DMS79 treated with DMSO at 0.1 percent for 48 hours (cell line): ENCODE results near the gene TTC33.
"Not testable (repeated sequence)": the region's sequence is repeated elsewhere in the genome, so short reads cannot be mapped to it uniquely, and the experiment has no call there.

ENCODE experiments used
- DNase-seq: peaks from one replicate; lab custom pipeline; 2025; lab: John Stamatoyannopoulos, UW

The TTC33 gene

DNA sequence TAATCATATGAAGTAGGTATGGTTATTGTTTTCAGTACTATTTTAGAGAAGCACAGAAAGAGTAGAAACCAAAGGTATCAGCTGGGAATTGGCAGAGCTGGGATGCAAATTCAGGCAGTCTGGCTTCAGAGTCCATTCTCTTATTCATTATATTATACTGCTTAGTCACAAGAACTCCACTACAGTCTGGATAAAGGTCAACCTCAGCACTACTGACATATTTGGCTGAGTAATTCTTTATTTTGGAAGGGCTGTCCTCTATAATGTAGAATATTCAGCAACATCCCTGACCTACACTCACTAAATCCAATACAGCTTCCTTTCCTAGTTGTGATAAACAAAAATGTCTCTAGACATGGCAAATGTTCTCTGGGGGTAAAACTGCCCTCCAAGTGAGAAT lies 38.5 kb downstream of the TTC33 start:
- DNase-seq: no peak

DNA sequence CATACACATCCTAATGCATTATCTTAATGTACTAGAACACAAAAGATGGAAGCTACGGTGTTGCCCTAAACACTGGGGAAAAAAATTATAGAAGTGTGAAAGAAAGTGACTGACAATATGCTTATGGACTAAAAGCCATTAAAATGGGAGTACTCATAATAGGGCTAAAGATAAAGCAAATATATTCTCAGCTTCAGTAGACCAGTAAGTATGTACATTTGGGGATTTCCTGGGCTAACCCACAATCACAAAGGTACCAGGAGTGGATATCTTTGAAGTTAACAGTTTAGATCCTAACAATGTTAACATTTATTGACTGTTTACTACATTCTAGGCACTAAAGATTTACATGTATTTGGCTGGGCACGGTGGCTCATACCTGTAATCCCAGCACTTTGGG lies 39.2 kb downstream of the TTC33 start:
- no peak for DNase-seq

DNA sequence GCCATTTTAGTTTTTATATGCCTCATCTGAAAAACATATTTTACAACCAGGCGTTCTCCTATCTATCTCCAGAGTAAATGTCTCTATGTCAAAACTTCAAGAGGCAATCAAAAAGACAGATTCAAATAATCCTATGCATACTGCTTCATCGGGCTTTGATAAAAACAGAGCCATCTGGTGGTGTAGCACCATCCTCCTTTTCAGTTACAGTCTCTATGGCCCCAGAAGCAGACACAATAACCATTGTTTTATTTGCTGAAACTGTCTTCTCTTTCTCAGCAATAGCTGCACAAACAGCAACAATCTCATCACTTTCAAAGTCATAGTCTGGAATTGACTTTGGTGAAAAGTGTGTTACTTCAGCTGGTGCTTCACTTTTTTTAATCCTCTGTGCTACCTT lies 39.8 kb downstream of the TTC33 start:
- no peak for DNase-seq

DNA sequence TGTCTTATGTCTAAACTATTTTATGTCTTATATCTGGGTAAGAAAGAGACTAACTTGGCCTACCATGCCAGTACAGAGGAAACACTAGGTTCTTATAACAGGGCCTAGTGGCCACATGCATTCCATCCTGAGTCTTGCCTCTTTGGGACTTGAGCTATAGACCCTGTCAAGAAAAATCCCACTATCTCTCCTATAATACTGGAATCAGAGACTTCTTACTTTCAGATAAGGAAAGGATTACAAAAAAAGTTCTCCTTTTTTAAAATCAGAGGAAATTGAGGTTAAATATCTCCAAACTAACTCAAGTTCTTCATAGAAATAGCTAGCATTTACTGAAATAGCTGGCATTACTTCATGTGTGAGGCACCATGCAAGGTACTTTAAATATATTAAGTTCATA lies 41.8 kb downstream of the TTC33 start:
- no peak for DNase-seq

DNA sequence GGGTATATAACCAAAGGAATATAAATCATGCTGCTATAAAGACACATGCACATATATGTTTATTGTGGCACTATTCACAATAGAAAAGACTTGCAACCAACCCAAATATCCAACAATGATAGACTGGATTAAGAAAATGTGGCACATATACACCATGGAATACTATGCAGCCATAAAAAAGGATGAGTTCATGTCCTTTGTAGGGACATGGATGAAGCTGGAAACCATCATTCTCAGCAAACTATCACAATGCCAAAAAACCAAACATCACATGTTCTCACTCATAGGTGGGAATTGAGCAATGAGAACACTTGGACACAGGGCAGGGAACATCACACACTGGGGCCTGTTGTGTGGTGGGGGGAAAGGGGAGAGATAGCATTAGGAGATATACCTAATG lies 45.2 kb downstream of the TTC33 start:
- not testable (repeated sequence) for DNase-seq

DNA sequence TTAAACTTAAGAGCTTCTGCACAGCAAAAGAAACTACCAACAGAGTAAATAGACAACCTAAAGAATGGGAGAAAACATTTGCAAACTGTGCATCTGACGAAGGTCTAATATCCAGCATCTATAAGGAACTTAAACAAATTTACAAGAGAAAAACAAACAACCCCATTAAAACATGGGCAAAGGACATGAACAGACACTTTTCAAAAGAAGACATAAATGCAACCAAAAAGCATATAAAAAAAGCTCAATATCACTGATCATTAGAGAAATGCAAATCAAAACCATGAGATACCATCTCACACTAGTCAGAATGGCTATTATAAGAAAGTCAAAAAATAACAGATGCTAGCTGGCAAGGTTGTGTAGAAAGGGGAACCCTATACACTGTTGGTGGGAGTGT lies 50.3 kb downstream of the TTC33 start:
- DNase-seq: not testable (repeated sequence)

DNA sequence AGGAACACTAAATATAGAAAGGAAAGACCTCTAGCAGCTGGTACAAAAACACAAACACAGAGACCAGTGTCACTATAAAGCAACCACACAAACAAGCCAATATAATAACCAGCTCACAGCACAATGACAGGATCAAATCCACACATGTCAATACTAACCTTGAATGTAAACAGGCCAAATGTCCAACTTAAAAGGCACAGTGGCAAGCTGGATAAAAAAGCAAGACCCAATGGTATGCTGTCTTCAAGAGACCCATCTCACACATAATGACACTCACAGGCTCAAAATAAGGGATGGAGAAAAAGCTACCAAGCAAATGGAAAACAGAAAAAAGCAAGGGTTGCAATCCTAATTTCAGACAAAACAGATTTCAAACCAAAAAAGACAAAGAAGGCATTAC lies 53.7 kb downstream of the TTC33 start:
- not testable (repeated sequence) for DNase-seq

DNA sequence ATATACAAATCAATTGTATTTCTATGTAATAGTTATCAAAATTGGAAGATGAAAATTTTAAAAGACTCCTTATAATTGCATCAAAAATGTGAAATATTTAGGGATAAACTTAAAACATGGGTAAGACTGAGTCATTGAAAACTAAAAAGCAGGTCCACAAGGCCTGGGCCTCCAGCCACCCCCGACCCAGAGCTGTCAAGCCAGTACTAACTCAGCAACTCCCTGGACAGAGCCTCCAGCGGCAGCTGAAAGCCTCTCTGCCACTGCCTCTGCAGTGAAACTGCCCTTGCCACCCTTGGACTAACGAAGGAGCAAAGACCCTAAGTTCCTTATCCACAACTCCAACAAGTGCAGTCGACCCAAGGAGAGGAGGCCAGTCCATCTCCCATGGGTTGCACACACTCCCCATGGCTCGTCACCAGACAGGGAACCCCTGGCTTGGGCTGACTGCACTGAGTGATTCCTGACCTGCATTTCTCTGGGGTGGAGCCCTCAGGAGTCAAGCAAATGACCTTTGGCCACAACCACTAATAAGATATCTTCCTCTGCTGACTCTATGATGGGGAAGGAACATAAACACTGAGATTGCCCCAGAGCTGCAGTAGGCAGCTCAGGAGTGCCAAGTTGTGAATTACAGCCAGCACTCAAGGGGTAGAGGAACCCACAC lies 55.5 kb downstream of the TTC33 start:
- DNase-seq: no peak

DNA sequence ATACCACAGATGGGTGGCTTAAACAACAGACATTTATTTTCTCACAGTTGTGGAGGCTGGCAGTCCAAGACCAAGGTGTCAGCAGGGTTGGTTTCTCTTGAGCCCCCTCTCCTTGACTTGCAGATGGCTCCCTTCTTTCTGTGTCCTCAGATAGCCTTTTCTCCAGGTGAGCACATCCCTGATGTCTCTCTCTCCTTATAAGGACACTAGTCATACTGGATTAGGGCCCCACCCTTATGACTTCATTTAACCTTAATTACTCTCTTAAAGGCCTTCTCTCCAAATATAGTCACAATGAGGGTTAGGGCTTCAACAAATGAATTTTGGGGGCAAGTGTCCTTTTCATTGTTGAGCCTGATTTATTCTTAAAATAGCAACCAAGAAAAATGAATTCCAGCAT lies 61.3 kb downstream of the TTC33 start:
- DNase-seq: no peak

DNA sequence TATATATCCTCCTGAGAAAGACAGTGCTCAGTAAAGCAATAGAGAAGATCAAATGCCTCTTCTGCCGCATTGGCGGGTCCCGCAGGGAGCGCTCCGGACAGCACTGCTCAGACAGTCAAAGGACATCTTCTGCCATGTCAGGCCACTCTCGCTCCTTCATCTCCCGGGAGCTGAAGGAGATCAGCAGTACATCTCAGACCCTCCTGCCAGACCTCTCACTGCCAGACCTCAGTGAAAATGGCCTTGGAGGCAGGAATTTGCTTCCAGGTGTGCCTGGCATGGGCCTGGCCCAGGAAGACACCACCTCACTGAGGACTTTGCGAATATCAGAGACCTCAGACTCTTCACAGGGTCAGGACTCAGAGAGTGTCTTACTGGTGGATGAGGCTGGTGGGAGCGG lies 63.9 kb downstream of the TTC33 start:
- no peak for DNase-seq

DNA sequence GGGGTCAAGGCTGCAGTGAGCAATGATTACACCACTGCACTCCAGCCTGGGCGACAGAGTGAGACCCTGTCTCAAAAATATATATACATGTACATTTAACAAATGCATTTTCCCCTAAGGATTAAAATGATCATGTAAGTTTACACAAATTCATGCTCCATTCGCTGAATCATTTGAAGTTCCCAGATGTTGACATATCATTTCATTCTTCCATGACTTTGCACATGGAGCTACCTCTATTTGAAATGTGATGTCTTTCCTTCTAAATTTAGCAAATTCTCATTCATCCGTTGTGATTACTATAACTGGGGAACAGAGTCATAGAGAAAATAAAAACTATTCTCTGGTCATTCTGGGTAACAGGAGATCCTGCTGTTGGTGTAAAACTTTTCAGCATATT lies 65.5 kb downstream of the TTC33 start:
- no peak for DNase-seq

DNA sequence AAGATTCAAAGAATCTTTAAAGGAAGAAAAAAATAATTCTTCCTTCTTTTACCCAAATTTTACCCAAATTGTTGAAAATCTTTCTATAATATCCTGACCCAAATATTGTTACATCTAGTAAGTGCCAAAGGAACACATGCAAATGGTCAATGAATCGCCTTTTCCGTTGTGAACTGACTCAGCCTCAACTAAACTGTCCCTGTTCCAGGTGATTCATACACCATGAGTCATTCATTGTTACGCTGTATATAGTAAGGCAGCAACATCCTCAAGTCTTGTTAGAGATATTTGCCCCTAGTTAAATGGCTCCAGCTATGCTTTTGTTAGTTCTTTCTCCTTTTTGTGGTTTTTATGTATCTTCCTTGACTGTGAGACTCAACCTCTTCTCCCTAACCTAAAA lies 66.3 kb downstream of the TTC33 start:
- no peak for DNase-seq

DNA sequence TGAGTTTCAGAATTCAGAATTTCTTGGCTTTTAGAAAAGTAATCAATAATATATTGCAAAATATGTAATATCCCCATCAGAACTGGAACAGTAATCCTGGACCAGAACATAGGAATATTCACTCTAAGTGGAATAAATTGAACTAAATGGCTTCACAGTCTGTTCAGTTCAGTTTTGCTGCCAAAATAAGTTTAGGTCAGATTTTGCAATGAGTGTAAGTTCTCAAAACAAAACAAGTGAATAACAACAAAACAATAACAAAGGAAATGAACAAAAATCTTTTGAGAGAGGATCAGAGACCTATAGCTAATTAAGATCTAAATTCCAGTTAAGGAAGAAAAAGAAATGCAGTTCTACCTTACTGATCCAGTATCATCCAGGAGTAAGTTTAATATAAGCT lies 66.8 kb downstream of the TTC33 start:
- no peak for DNase-seq

DNA sequence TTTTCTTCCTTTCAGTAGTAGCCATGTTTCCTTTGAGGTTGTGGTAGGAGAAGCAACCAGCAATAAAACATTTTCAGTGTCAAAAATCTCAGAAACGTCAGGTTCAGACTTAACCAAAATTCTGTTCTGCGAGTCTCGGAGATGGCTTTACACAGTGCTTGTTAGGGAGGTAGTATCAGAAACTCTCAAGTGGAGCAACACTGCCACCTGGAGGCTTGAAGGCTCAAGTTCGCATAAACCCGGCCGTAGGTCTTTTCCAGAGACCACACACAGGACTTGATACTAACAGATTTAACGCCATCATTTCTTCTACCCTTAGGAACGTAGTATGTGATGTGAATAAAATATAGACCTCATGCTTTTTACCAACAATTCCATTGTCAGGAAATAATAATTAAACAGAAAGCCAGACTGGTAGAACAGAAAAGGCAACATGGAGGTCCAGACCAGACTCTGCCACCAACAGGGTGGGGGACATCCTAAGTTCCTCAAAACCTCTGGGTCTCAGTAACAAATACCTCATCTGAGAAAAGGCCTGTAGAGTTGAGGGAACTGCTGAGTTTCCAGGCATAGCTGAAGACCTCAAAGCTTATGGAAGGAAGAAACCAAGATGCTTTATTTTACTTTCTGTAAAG lies 67.5 kb downstream of the TTC33 start:
- DNase-seq: peak; percentile 44

DNA sequence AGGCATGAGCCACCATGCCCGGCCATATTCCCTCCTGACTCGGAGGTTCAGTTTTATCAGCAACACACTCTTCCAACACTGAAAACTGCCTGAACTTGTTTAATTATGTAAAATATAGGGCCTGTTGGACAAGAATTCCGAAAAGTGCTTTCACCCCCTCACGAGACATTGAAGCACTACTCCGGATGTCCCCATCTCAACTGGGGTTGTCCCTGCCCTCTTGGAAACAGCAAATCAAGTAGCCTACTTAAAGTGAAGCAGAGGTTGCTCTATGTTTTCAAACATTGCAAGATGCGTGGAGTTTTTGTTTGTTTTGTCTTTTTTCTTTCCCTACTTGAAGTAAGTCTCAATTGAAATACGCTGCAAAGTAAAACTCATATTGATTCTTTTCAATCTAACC lies 68.4 kb downstream of the TTC33 start:
- no peak for DNase-seq

DNA sequence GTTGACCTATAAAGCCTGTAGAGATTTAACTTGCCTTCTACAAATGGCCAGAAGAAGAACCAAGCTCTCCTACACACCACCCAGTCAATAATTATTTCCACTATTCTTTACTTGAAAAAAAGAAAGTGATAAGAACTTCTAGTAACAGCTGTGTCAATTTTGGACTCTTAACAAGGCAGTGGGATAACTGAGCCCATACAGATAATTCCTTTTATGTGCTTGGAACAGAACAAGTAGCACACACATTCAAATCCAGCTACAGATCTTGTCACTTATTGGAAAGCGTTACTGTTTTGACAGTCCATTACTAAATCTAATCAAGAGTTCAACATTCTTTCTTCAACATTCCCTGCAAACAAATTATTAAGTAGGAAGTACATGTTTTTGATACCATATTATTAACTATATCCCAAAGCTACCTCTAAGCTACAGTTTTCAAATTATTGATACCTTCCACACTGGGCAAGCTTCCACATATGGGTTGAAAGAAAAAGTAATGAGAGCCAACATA lies 69.7 kb downstream of the TTC33 start:
- DNase-seq: no peak

DNA sequence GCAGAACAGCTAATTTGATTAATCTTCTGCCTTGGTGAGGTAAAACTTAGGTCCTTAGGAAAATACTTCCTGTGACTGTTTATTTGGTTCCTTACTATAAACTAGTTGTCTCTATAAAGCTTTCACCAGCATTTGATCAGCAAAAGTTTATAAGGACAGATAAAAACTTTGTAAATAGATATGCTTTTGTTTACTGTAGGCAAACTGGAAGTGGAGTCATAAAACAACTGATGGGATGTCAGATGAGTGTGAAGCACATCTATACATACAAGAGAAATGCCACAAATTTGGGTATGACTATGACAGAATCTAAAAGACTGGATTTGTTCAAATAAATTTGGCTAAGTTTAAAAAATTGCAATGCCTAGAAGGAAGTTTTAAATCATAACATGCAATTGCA lies 70.6 kb downstream of the TTC33 start:
- no peak for DNase-seq

DNA sequence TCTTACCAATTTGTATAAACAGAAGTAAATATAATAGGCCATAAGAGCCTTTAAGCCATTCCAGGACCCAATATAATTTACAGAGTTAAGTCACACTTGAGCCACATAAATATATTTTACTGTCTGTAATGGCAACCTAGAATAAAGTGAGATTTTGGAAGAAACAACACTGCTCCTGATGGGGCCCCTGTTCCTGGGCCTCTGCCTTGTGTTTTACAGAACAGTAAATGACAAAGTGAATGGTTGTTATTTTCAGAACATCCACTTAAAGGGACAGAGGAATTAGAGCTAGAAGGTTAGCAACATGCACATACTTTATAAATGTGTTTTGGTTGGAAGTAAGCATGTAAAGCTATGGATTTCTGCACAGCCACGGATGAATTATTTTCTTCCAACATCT lies 72.5 kb downstream of the TTC33 start:
- DNase-seq: no peak

DNA sequence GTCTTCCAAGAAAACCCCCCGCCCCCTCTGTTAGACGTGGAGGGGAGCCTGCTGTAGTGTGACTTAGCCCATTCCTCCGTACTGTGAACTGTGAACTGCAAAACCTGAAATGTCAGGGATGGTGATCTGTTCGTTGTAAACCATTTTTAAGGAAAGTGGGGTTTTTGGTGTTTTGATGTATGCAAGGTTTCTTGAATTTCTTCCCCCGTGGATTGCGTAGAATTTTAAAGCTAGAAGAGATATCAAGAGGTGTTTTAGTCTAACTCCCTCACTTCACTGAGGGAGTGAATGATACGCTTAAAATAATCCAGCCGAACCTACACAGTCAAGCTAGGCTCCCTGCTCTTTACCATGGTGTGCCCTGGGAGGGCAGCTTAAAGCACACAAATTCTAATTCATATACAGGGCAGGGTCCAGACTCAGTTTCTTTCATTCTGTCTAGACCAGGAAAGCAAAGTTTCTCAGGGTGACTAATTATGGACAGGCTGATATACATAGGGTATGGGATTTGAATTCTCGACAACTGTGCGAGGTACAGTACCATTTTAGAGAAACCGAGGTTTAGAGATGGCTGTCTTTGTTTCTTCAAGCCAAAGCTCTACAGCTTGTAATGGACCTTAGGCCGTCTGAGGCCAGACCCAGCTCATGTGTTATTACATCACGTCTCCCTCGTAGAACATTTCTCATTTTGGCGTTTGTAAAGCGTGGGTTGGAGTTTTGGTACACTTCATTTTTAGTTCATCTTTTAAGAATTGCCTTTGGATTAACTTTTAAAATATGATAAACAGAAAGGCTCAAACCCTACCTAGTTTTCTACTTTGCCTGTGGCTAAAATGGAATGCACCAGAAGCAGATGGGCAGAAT lies 73.4 kb downstream of the TTC33 start:
- no peak for DNase-seq

DNA sequence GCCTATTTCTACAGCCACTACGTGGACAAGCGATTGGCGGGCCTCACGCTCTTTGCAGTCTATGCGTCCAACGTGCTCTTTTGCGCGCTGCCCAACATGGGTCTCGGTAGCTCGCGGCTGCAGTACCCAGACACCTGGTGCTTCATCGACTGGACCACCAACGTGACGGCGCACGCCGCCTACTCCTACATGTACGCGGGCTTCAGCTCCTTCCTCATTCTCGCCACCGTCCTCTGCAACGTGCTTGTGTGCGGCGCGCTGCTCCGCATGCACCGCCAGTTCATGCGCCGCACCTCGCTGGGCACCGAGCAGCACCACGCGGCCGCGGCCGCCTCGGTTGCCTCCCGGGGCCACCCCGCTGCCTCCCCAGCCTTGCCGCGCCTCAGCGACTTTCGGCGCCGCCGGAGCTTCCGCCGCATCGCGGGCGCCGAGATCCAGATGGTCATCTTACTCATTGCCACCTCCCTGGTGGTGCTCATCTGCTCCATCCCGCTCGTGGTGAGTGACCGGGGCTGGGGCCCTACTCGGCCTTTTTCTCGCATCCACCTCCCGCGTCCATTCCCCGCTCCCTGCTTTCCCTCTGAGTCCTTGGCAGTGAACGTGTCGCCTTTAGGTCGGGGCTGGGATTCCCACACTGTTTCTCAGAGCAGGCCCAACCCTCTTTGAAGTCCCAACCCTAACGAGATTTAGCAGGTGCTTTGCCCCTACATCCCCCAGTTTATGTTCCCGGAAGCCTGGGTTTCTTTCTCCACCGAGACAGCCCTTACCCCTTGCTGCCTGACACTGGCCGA lies 74.2 kb downstream of the TTC33 start:
- DNase-seq: no peak

DNA sequence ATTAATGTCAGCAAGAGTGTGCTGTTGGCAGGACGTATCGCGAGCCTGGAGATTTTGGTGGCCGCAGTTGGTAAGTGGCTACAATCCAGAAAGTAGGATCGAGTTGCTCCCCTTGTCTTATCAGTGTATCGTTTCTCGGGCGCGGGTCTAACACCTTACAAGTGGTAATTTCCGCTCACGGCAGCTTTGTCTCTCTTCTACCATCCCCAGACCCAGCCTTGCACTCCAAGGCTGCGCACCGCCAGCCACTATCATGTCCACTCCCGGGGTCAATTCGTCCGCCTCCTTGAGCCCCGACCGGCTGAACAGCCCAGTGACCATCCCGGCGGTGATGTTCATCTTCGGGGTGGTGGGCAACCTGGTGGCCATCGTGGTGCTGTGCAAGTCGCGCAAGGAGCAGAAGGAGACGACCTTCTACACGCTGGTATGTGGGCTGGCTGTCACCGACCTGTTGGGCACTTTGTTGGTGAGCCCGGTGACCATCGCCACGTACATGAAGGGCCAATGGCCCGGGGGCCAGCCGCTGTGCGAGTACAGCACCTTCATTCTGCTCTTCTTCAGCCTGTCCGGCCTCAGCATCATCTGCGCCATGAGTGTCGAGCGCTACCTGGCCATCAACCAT lies 74.9 kb downstream of the TTC33 start:
- no peak for DNase-seq
